ENCODE measurements around the gene KCNMA1. TPM values are rescaled to one million over a fixed set of nuclear protein-coding genes. Genes with fewer than 3 reads are reported as not detected.

KCNMA1 gene
- total RNA-seq, 1 donor from 2014 or later: 0.51 TPM

DNA sequence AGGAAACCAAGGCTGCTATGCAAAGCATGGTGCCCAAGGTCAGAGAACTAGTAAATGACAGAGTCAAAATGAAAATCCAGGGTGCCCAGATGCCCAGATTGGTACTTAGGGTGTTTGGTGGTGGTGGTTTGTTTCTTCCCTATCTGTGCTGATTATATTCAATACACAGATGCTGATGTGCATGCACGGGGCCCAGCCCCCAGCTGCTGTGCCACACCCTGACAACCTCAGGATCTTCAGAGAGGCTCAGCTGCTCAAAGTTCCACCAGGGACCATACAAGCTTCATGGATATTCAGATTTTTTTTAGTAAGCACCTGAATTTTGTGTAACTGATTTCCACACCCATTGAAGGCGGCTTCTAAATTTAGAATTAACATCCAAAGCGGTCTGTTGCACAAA lies 75.6 kb downstream of the KCNMA1 start:
- no peak for DNase-seq (ENCODE audit: low read depth in 2 of 2)

DNA sequence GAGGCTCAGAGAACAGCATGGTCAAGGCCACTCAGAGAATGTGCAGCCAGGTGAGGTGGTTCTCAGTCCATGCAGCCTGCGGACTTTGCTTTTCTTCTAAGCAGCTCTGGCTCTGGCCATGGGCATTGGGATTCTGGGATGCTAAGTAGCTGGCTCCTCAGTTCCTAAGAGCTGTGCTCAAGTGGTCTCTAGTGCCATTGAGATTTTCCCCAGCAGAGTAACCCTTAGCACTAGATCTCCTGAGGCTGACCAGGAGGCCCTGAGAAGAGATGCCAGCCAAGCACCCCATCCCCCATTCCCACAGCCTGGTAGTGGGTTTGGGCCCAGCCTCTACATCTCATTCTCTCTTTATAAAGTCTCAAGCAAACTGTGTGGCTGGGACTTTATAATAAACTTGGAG lies 77.1 kb downstream of the KCNMA1 start:
- DNase-seq (ENCODE audit: low read depth in 2 of 2): no peak

DNA sequence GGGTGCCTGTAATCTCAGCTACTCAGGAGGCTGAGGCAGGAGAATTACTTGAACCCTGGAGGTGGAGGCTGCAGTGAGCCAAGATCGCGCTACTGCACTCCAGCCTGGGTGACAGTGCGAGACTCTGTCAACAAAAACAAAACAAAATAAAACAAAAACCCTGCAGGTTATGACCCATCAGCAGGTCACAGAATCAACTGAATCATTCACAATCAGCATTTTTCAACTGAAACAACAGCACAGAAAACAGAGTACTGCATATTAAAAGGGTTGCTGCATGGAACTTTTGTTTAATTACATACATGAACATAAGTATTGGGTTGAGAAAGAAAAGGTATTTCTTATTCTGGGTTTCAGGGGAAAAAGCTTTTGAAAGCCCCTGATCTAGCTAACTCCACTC lies 77.6 kb downstream of the KCNMA1 start:
- no peak for DNase-seq (ENCODE audit: low read depth in 2 of 2)

DNA sequence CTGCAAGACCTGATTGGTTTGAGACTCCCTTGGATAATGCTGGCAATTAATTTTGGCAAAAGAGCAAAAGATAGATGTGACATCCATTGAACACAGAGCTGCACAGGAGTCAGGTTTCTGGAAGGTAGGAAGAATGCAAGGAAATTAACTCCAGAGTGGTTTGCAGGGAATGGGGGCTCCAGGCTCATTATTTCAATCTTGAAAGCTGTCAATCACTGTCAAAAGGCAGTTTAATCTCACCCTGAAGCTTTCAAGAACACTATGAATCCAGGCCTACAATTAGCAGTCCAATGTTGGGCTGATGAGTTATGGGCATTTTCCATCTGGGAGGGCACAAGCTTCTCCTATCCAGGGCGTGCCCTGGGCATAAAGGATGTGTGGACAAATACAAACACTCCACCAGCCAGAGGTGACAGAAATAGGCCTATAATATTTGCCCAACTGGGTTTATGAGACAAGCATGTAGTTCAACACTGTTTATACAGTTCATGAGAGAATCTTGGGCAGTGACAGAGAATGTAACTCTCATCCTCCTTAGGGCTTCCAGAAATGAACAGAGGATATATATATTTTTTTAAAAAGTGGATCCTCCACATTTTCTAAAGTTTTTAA lies 80.5 kb downstream of the KCNMA1 start:
- DNase-seq (ENCODE audit: low read depth in 2 of 2): no peak

DNA sequence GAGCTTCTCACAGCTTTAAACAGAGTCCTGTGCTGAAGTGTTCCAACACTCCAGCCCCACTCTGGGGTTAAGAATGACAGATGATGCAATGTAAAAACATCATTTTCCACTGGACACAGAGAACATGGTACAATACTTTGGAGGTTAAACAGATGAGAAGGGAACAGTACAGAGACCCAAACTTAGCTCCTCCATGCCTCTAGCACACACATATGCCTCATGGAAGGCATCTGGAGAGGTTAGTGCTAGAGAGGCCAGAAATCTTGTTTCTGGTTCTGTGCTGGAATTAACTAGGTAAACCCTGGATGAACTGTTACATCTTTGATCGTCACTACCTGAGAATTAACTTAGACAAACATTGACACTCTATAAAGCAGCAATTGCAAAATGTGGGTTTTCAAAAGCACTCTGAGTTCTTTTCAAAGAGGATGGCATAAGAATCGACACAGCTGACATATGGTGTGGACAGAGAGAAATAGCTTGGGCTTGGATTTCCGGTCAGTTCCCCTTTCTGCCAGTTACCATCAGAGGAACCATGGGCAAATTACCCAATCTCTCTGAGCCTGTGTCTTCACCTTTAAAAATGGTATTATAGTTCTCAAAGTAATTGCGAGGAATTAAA lies 81.9 kb downstream of the KCNMA1 start:
- DNase-seq (ENCODE audit: low read depth in 2 of 2): no peak

DNA sequence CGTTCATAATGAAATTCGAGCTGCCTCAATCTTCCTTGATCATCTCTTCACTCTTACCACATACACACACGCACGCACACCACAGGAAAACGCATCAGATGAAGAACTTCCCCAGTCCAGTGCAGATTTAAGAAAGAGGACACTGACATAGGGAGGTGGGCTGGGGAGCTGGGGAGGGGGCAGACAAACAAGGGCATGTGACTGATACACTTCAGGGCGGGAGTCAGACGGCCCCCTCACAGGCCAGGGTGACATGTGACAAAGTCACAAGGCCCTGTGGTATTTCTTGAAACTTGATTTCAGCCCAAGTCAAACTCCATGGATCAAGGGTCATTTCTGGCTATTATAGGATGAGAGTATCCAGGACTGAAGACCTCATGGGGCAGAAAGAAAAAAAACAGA lies 82.6 kb downstream of the KCNMA1 start:
- DNase-seq (ENCODE audit: low read depth in 2 of 2): no peak

DNA sequence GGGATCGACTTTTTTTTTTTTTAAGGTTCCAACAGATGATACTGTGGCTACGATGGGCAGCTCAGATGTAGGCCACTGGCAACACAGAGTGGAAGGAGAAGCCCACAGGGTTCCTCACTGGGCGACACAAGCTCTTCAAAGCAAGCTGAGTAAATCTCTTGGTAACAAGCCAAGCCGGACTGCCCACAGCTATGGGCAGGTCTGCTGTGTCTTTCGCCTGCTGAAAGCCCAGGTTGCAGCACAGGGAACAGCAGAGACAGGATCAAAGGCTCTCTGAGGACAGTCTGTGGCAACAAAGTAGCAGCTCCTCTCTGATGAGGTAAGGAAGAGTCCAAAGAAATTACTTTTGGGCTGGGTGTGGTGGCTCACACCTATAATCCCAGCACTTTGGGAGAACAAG lies 83.6 kb downstream of the KCNMA1 start:
- no peak for DNase-seq (ENCODE audit: low read depth in 2 of 2)

DNA sequence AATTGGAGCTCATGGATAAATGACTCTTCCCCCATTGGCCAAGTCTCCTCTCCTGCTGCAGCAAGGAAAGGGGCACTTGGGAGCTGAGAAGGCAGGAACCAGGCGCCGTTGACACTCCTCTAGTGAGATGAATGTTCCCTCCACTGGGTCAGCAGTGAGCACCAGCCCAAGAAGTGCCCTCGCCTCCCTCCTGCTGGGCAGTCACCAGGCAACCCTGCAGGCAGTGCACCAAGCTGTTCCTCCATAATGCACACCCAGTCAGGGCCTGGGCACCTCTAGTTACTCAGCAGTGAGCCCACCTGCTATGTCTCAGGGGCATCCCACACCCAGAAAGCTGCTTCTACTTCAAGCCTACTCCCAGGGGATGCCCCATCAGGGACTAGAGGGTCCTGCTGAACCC lies 84.3 kb downstream of the KCNMA1 start:
- DNase-seq (ENCODE audit: low read depth in 2 of 2): no peak

DNA sequence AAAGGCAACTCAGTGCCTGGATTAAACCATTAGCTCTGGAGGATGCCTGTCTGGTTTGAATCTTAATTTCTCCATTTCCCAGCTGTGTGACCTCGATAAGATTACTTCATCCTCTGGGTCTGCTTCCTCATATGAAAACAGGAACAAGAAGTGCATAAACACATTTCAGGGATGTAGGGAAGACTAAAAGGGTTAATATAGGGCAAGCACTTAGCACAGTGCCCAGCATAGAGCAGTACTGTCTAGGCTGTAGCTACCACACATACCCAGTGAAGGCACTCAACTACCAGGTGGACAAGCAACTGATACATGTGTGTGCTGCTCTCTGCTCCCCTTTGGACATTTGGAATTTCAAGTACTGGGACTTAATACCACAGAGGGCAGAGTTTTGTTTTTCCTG lies 85.4 kb downstream of the KCNMA1 start:
- DNase-seq (ENCODE audit: low read depth in 2 of 2): no peak

DNA sequence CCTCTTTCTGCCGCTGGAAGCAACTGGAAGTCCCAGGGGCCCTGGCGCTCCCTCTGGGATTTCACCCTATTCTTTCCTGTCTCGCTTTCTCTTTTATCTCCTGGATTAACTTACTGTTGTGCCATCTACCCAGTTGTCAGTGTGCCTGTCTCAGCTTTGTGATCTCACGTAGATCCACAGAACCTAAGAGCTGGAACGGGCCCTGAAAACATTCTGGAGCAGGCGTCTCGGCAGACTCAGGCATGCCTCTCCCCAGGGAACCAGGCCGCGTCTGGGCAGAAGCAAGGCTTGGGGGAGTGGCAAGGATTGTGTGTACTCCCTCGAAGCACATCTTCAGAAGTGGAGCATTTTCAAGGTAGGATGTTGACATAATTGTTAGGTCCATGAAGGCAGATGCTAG lies 87.2 kb downstream of the KCNMA1 start:
- DNase-seq (ENCODE audit: low read depth in 2 of 2): no peak

DNA sequence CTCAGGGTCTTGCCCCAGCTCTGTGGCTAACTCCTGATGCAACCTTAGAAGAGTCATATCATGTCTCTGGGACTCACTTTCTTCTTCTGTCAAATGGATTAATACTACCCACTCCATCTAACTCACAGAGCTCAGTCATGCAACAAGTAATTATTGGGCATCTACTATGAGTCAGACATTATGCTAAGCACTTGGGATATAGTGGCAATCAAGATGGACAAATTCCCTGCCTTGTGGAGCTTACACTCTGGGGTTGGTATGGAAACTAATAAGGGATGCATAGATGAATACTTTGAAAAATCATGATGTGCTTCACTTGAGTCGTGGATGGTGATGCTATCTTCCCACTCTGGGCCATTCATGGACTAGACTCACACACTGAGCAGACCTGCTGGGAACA lies 88.9 kb downstream of the KCNMA1 start:
- no peak for DNase-seq (ENCODE audit: low read depth in 2 of 2)

DNA sequence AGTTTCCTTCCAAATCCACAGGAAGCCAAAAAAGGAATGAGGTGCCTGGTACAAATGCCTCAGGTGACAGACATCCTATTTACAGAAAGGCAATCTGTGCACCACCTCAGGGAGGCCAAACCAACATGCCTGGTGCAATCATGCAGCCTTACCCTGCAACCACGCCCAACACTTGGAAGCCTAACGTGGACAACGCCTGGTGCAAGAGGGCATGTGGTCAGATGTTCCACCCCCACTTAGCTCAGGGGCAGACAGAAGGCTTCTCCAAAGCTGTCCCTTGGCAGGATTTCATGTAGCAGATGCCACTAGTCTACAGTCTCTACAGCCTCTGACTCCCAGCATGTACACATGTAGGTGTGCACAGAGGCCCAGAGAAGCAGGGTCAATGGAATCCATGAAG lies 89.5 kb downstream of the KCNMA1 start:
- DNase-seq (ENCODE audit: low read depth in 2 of 2): no peak

DNA sequence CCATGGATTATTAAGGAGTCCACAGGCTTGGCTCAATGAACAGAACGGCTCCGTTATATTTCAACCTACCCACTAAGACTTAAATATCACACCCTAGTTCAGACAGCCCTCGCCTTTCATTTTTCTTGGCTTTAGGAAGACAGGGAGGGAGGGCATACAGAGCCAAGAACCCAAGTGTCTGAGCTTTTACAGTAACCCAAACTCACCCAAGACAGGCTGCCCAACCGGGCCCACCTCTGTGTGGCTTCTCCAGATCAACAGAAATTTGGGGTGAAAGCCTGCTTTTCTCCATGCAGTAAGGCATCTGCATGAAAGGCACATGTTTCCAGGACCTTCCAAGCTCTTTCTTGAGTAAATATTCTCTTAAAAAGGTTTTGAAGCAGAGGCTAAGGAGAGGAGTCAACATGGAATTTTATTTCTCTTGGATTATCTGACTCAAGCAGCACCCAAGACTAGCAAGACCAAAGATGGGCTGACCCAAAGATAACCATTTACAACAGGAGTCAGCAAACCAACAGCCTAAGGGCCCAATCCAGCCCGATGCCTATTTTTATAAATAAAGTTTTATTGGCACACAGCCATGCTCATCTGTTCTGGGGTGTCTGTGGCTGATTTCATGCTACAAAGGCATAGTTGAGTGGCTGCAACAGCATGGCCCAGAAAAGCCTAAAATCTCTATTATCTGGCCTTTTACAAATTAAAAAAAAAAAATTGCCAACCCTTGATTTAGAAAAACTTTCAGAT lies 90.1 kb downstream of the KCNMA1 start:
- DNase-seq (ENCODE audit: low read depth in 2 of 2): no peak

DNA sequence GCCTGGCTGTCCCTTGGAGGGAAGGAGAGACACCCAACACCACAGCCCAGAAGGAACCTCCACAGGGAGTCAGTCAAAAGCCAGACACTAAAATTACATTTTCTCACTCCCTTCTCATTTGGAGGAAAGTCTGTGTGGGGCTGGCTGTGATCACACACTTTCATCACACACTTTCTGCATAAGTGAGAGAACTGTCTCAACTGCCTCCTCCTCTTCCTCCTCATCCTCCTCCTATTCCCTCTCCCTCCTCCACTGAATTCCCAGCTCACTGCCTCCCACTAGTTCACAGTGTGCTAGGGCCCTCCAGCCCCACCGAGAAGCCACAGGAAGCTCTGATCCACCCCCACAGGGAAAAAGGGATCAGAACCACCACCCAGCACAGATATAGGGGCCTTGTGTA lies 91.6 kb downstream of the KCNMA1 start:
- DNase-seq (ENCODE audit: low read depth in 2 of 2): no peak

DNA sequence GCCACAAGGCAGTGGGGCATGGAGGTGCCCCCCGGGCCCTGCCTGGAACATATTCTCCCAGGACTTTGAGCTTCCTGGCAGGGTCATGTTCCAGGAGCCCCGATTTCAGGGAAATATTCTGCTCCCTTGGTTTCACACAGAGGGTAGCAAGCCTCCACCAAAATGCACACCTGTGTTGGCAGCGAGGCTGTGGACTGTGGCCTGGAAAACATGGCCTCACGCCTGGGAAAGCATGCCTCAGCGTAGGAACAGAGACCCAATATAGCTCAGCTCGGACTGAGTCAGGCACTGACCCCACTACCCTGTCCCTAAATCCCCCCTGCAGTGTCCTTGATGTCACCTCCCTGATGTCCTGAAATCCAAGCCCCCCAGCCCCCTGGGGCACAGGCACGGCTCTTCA lies 92.0 kb downstream of the KCNMA1 start:
- no peak for DNase-seq (ENCODE audit: low read depth in 2 of 2)

DNA sequence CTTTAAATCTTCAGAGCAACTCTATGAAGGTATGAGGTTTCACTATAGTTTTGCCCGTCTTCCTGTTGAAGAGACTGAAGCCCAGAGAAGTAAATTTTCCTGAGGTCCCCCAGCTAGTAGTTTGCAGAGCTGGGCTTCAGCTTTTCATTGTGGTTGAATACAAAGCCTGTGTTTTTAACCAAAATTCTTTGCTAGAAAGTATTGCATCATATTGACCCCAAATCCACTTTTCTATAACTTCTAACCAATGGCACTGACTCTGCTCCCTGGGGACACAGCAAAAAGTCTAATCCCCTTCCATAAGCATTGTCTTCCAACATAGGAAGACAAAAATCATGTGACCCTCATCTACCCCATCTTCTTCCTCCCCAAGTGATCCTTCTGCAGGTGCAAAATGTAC lies 93.0 kb downstream of the KCNMA1 start:
- no peak for DNase-seq (ENCODE audit: low read depth in 2 of 2)

DNA sequence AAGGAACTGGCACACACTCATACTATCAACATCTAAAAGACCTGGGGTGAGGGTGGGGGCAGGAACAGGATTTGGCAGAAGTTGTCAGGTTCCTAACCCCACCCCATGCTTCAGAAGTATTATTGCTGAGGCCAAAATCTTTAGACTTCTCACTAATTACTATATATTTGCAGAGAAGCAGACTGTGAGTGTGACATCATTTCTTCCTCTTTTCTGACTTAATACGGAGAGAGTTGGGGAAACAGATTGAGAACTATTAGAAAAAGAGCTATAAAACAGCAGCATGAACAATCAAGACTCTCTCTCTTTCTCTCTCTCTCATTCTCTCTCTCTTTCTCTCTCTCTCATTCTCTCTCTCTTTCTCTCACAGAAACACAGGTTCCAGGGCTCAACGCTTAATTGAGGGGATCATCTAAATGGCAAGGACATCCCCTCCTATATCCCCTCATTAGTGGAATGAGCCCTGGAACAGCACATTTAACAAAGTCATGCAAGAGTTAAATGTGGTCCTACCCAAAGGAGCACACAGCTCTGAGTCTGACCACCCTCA lies 94.8 kb downstream of the KCNMA1 start:
- DNase-seq (ENCODE audit: low read depth in 2 of 2): no peak

DNA sequence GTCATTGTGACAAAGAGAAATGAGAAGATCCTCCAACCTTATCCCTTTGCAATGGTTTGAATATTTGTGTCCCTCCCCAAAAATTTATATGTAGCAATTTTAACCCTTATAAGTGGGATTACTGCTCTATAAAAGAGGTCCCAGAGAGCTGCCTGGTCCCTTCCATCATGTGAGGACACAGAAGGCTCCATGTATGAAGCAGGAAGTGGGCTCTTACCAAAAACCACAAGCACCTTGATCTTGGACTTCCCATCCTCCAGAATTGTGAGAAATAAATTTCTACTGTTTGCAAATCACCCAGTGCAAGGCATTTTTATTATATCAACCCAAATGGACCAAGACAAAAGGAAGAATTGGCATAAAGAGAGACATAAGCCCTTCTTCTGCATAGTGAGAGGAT lies 95.7 kb downstream of the KCNMA1 start:
- DNase-seq (ENCODE audit: low read depth in 2 of 2): no peak

DNA sequence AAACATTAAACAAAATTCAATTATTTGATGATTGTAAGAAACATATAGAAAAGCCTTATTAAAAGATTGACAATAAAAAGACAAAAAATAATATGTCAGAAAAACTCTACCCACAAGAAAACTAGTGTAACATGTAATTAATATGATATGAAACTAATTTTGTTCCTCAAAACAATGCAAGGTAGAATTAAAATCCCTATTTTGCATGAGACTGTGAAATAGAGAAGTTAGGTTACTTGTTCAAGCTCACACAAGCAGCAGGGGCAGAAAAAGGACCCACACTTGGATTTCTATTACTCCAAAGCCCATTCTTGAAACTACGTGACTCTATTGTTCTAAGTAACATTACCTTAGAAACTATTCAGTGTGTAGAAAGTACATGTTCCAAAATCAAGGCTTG lies 96.4 kb downstream of the KCNMA1 start:
- no peak for DNase-seq (ENCODE audit: low read depth in 2 of 2)

DNA sequence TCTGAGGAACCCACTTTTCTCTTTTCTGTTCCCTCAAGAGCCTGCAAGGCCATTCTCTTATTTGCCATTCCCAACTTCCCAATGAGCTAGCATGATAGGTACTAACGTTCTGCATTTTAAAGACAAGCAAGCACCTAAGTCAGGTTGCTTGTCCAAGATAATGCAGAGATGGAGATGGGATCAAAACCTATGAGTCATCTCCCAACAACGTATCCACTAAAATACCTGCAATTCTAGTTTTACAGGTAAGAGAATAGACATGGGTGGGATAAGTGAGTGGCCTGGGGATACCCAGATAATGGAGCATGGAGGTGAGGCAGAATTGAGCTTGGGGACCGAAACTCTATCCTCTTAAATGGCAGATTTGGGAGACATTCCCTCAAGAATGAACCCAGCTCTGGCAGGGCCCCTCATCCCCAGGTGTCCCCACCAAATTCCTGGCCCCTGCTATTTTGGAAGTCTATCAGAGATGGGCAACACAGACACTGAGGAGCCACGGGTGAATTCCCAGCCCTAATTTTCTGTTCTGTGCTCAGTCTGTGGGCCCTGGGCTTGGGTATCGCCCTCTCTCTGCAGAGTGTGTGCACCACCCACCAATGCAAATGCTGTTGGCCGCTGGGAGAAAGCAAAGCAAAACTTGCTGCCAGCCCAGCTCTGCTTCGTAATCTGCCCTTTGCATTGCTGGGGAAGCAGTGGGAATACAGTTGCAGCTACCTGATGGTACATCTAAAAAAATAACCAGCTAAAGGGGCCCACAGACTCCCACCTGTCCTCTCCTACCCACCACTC lies 98.3 kb downstream of the KCNMA1 start:
- no peak for DNase-seq (ENCODE audit: low read depth in 2 of 2)

DNA sequence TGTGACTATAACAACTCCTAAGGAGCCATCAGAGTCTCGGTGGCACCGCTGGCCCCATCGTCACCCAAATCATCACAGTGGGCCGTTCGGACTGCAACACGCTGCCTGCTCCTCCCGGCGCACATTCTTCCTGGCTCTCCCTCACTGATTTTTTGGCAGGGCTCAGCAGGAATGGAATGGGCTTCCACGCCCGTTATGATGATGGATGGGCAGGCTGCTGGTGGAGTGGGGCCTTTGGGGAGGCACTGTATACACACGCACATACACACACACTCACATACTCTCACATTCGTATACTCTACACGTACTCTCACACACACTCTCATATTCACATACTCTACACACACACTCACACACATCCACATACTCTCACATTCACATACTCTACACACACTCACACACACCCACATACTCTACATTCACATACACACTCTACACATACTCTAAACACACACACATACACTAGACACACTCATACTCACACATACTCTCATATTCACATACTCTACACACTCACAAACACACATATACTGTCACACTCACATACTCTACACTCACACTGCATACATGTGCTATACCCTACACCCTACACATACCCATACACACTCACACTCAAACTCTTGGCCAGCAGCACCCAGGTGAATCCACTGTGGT lies 99.8 kb downstream of the KCNMA1 start:
- DNase-seq (ENCODE audit: low read depth in 2 of 2): no peak

DNA sequence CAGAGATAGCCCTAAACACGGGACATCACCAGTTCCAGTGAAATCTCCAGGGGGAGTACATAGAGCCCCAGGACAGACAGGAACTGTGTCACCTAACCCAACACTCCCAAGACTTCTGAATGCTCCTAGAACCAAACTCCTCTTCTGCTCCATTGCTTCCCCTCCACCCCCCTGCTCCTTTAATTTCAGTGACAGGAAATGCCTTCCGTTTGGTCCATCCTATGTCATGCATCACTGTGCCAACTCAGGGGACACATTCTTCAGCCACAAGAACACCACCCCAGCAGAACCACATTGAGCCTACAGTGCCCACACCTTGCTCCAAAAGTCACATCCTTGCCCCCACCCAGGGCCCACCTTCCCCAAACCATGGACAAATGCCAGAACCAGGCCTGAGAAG lies 100.5 kb downstream of the KCNMA1 start:
- no peak for DNase-seq (ENCODE audit: low read depth in 2 of 2)

All from dermis microvascular lymphatic vessel endothelial cell (primary cell).